ENCODE data around the gene BCL7A.

DNA sequence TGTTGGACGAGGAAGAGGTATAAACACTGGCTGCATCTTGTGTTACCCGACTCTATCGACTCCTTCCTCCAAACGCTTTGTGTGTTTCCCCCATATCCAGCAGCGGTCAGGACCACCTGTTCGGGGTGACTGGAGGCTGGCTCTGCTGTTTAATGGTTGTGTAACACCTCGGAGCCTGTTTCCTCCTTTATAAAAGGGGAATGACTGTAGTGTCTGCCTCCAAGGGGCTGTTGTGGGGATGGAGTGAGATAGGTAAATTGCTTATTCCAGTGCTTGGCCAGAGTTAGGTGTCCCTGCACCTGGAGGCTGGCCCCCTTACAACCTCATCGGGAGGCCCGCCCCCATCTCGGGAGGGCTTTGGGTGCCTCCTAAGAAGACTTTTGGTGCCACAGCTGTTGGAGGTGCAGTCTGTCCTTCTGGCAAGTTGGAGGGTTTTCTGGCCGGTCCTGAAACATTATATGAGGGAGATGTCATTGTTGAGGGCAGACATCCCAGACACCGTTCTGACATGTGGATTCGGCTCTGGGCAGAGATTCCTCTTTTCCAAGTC lies 57.9 kb downstream of the BCL7A start:
- no peak for TF ChIP-seq POLR2AphosphoS5 (IDR thresholded peaks at IDR 0.05; ENCODE audit: low read depth, low read length)
- no peak for TF ChIP-seq SIN3A (IDR thresholded peaks at IDR 0.05; ENCODE audit: borderline replicate concordance, insufficient read depth, low read length)
